NCI-H226 (cell line): ENCODE measurements around the gene R3HDM4.
"Not testable (repeated sequence)": the region's sequence is repeated elsewhere in the genome, so short reads cannot be mapped to it uniquely, and the experiment has no call there.

Experiments used
- DNase-seq: peaks from one replicate; pipeline ENCODE4 v3.0.0-alpha.2; 2015

R3HDM4 gene

DNA sequence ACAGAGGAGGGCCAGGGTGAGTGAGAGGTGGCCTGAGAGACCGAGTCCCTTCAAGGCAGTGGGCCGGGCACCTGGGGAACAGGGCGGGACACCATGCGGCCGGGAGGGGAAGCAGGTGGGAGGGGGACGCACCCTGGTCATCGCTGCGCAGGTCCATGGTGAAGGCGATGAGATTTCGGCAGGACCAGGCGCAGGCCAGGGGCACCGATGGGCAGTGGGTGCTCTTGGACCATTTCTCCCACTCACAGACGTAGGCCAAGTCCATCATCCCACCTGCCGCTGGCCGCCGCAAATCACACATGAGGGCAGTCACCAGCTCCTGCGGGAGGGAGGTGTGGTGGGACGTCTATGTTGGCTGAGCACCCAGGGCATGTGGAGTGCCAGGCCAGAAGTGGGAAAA lies 22.2 kb downstream of the R3HDM4 start:
- DNase-seq = no peak

DNA sequence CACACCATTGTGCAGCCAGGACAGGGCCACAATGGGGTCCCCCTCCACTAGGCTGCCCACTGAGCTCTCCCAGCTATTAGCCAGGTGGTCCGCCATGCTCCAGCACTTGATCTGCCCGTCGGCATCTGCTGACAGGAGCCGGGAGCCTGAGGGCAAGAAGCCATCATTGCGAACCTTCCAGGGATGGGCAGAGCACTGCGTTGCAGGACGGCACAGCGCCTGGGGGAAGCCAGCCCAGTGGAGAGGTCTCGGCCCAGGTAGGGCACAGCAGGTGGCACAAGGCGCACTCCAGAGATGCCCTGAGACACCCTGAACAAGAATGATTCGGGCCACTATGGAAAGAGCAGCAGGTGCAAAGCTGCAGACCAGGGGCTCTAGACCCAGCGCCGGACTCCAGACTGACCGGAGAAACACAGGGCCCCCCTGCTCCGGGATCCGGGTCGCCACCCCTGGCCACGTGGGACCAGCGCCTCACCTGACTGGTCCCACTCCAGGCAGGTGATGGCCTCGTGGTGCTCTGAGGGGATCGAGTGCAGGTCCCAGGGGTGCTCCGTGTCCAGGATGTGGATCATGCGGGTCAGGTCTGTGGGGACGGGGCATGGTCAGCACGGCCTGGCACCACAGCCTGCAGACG lies 23.2 kb downstream of the R3HDM4 start:
- no peak for DNase-seq

GRCh38 chr19:888581-889385 lies 24.2 kb downstream of the R3HDM4 start:
- no peak for DNase-seq

DNA sequence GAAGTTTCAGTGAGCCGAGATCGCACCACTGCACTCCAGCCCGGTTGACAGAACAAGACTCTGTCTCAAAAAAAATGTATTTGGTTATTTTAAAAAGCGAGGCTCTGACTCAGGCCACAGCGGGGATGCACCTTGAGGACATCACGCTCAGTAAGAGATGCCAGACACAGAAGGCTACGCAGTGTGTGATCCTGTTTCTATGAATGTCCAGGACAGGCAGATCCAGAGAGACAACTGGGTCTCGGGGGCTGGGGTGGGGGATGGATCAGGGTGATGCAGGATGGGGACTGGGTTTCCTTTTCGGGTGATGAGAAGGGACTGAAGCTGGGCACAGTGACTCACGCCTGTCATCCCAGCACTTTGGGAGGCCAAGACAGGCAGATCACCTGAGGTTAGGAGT lies 25.4 kb downstream of the R3HDM4 start:
- DNase-seq = no peak

DNA sequence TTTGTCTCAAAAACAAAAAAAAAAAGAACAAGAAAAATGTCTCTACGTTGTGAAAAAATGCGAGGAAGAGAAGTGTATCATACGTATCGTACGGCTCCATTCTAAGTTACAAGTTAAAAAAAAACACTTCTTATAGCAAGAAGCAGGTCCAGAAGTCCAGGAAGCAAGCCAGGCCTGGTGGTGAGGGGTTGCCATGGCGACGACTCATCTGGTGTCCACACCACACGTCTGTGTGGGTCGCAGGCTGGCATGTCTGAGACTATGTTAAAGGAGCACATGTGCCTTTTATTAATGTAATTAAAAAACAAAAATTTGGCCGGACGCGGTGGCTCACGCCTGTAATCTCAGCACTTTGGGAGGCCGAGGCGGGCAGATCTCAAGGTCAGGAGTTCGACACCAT lies 25.9 kb downstream of the R3HDM4 start:
- no peak for DNase-seq

DNA sequence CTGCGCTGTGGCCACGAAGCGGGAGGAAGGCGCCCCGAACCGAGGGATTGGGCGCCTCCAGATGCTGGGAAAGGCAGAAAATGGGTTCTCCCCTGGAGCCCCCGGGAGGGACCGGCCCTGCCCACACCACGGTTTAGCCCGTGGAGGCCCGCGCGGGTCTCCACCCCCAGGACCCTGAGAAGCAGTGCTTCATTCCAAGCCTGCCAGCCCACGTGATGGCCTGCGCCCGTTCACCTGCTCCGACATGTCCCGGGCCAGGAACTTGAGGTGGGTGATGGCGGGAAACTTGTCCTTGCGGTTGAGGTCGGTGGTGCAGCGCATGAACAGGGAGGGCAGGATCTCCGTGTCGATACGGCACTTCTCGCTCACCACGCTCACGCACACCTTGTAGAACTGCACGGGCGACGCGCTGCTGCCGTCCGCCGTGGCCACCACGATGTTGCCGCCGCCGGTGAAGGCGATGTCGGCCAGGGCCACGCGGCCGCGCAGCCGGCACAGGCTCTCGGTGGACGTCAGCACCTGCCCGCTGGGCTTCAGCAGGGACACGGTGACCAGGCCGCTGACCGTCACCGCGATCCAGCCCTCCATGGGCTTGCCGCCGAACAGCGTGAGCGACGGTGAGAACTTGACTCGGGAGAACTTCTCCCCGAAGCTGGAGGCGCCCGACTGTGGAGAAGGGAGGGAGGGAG lies 27.3 kb downstream of the R3HDM4 start:
- DNase-seq = no peak

- DNase-seq = no peak
Observed at GRCh38 chr19:884420-885211, 28.4 kb downstream of the R3HDM4 start.

- DNase-seq = no peak
Observed at GRCh38 chr19:883661-884211, 29.3 kb downstream of the R3HDM4 start.

- DNase-seq = no peak
Observed at GRCh38 chr19:882871-883497, 30.0 kb downstream of the R3HDM4 start.

DNA sequence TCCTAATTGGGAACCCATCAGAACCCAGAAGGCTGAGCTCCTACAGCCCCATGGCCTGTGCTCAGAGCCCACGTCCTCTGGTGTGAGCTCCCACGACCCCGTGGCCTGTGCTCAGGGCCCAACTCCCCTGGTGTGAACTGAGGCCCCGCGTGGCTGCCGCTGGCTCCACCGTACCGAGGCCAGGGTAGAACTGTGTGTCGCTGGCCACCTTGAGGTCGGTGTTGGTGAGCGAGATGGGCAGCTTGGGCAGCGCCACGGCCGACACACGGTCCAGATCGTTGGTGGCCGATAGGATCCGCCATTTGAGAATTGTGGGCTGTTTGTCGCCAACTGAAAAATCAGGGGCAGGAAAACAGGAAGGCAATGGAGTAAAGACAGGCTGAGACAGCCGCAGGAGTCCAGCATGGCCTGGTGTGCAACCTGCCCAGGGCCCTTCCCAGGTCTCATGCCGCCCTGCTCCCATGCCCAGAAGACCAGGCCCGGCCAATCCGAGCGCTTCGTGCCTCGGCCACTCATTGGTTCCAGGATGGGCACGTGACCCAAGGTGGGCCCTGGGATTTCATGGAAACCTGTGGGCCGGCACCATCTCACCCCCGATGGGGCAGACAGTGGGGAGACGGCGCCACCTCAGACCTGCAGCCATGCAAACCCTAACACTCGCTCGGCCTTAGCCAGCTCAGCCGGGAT lies 31.5 kb downstream of the R3HDM4 start:
- DNase-seq = no peak

DNA sequence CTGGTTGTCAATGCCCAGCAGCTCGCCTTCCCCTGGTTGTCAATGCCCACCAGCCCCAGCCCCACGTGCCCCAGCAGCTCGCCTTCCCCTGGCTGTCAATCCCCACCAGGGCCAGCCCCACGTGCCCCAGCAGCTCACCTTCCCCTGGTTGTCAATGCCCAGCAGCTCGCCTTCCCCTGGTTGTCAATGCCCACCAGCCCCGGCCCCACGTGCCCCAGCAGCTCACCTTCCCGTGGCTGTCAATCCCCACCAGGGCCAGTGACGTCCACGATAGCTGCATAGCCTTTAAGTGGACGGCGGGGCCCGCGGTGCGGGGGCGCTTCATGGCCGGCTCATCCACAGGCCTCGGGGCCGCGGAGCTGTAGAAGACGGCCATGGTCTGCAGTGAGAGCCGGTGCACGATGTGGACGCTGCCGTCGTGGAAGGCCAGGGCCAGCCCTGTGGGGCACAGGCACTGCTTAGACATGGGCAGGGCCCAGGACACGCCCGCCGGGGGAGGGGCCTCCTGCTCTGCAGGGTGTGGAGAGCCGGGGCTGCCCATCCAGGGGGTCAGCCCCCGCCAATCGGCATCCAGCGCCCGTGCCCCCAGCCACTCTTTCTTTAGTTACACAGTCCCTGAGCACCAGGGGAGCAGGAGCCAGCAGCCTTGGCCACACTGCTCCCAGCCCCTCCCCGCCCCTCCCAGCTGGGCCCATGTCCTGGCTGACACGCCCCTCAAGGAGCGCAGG lies 33.1 kb downstream of the R3HDM4 start:
- DNase-seq = no peak

DNA sequence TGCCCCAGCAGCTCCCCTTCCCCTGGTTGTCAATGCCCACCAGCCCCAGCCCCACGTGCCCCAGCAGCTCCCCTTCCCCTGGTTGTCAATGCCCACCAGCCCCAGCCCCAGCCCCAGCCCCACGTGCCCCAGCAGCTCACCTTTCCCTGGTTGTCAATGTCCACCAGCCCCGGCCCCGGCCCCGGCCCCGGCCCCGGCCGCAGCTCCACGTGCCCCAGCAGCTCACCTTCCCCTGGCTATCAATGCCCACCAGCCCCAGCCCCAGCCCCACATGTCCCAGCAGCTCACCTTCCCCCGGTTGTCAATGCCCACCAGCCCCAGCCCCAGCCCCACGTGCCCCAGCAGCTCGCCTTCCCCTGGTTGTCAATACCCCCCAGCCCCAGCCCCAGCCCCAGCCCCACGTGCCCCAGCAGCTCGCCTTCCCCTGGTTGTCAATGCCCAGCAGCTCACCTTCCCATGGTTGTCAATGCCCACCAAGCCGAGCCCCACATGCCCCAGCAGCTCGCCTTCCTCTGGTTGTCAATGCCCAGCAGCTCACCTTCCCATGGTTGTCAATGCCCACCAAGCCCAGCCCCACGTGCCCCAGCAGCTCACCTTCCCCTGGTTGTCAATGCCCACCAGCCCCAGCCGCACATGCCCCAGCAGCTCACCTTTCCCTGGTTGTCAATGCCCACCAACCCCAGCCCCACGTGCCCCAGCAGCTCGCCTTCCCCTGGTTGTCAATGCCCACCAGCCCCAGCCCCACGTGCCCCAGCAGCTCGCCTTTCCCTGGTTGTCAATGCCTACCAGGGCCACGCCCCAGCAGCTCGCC lies 34.1 kb downstream of the R3HDM4 start:
- not testable (repeated sequence) for DNase-seq

DNA sequence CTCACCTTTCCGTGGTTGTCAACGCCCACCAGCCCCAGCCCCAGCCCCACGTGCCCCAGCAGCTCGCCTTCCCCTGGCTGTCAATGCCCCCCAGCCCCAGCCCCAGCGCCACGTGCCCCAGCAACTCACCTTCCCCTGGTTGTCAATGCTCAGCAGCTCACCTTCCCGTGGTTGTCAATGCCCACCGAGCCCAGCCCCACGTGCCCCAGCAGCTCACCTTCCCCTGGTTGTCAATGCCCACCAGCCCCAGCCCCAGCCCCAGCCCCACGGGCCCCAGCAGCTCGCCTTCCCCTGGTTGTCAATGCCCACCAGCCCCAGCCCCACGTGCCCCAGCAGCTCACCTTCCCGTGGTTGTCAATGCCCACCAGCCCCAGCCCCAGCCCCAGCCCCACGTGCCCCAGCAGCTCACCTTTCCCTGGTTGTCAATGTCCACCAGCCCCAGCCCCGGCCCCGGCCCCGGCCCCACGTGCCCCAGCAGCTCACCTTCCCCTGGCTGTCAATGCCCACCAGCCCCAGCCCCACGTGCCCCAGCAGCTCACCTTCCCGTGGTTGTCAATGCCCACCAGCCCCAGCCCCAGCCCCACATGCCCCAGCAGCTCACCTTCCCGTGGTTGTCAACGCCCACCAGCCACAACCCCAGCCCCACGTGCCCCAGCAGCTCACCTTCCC lies 34.9 kb downstream of the R3HDM4 start:
- not testable (repeated sequence) for DNase-seq

GRCh38 chr19:876780-877314 lies 36.2 kb downstream of the R3HDM4 start:
- no peak for DNase-seq

DNA sequence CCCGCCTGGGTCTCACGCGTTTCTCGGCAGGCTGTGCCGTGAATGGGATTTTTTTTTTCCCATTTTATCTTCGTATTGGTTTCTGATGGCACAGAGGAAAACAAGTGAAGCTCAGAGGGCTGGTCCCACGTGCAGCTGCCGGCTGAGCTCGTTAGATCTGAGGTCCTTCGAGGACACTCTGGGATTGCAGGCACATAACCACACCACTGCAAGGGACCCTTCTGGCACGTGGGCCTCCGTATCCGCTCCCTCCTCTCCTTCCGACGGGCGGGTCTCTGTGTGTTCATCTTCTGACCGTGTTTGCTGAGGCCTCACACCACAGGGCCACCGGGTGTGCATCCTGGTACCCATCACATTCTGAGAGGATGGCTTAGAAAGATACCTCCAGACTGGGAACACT lies 36.9 kb downstream of the R3HDM4 start:
- DNase-seq = no peak

GRCh38 chr19:875265-875879 lies 37.6 kb downstream of the R3HDM4 start:
- DNase-seq = no peak

DNA sequence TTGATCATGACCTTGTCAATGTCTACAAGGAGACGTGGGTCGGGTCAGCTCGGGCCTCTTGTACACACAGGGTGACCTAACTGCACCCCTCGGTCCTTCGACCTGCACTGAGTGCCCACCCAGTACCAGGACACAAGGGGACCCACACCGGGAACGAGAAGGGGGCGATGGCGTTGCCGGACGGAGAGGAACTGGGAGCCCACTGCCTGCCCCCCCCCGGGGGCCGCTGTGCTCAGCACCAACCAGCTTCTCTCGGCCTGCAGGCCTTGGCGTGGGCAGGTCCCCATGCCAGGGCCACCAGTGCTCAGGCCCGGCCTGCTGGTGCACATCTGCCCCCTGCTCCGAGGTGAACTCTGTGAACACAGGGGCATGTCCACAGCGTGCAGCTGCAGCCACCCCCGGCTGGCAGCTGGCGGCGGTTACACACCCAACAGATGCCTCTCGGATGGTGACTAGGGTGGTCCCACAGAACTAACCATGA lies 39.4 kb downstream of the R3HDM4 start:
- no peak for DNase-seq

DNA sequence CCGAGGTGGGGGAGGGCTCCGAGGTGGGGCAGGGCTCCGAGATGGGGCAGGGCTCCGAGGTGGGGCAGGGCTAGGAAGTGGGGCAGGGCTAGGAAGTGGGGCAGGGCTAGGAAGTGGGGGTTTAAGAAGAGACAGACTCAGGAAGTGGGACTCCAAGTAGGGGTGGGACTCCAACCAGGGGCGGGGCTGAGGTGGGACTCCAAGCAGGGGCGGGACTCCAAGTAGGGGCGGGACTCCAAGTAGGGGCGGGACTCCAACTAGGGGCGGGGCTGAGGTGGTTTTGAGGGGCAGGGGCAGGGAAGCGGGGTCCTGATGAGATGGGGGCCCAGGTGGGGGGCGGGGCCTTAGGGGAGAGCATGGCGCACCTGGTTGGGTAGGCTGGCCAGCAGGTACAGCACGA lies 39.9 kb downstream of the R3HDM4 start:
- DNase-seq = peak; percentile 73
